NCI-H82 (cell line): ENCODE measurements around the gene PLA2G4A.

ENCODE experiments used
- DNase-seq: peaks from one replicate; lab custom pipeline; 2025; lab: John Stamatoyannopoulos, UW

PLA2G4A gene

DNA sequence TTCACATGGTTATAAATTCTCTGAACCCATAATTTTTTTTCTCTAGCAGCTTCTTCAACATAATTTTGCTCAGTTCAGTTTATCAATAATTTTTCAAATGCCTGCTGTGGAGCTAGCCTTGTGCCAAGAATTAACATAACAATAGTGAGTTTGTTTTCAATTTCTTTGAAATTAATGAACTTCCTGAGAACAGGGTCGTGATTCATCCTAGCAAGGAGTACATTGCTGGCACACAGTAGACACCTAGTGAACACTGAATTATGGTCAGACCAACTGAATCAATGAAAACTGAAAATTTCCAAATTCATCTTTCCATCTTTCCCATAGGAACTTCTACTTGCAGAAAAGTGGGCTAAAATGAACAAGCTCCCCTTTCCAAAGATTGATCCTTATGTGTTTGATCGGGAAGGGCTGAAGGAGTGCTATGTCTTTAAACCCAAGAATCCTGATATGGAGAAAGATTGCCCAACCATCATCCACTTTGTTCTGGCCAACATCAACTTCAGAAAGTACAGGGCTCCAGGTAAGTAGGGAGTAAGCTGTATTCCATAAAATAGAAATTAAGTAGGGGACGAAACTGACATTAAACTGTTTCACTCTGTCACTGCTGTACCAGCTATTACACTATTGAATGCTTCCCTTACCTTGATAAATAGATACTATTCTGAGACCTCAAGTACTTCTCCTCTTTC, 148.7 kb downstream of the PLA2G4A start:
- no peak for DNase-seq

DNA sequence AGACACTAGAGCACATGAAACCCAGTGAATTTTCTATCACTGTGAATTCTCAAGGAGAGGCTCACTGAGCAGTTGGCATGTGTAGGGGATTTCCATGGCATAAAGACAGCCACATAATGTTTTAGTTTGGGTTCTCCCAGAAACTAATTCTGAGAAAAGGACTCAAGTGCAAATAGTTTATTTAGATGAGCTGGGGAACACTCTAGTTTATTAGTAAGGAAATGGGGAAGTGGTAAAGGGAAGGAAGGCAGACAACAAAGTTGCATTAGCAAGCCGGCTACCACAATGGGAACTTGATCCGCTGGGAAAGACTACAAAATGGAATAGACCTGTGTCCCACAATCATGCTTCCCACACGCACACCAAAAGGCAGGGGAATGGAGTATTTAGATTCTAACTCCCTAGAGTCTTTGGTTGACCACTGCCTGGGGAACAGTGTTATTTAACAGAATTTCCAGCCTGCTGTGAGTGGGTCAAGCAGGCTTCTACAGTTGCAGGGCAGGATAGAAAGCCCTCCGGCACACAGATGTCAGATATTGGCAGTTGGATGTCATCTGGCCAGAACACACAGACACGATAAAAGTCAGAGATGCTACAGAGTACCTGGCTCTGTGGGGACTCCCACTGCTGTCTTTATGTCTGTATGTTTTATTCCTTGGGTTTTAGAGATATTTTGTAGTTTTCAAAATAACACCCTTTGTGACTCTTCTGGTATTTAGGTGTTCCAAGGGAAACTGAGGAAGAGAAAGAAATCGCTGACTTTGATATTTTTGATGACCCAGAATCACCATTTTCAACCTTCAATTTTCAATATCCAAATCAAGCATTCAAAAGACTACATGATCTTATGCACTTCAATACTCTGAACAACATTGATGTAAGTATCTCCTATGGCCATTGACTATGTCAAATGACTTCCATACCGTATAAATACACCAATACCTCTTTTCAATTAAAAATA, 150.1 kb downstream of the PLA2G4A start:
- no peak for DNase-seq

DNA sequence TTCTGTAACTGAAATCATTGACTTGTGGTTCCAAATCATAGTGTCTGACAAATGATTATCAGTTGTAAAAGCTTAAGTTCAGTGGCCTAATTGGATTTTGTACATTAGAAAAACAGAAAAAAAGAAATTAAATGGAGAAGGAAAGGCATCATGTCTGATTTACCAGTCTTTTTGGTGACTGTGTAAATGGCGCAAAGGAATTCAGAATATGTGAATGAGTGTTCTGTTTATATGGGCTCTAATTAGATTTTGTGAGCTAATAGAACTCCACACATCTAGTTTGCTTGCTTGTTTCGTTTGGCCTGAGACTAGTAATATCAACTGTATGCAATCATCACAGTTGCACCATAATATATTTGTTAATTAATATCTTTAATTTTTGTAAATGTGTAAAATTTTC, 151.7 kb downstream of the PLA2G4A start:
- DNase-seq, result no peak

DNA sequence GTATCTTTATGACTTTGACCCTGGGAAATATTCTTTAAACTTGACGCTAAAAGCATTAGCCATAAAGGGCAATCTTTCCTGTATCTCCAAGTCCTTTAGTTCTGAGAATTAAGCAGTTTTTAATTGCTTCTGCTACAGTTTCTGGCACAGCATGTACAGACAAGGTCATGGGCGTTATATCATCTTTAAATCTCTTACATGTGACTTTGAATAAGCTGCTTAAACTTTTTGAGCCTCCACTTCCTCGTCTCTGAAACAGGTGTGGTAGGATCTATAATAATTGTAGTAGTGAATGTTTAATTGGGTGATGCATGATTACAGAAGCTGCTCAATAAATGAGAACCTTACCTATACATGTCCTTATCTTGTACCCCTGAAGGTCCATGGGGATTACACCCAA, 153.4 kb downstream of the PLA2G4A start:
- peak; percentile 30 for DNase-seq

DNA sequence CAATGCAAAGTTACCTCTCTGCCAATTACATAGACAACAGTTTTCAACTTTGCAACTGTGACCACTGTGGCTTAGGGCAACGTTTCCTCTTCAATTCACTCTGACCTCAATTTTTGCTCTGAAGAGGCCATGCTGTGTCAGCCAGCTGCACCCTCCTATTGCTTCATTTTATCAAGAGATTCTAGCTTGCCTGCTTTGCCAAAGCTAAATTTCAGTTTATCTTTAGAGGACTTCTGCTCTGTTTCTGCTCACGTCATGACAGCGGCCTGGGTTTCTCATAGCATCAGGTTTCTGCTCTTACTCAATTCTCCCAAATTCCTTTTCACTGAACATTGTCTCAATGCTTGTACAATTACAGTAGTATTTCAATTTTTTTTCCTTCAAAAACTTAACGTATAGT, 154.6 kb downstream of the PLA2G4A start:
- DNase-seq, result no peak

DNA sequence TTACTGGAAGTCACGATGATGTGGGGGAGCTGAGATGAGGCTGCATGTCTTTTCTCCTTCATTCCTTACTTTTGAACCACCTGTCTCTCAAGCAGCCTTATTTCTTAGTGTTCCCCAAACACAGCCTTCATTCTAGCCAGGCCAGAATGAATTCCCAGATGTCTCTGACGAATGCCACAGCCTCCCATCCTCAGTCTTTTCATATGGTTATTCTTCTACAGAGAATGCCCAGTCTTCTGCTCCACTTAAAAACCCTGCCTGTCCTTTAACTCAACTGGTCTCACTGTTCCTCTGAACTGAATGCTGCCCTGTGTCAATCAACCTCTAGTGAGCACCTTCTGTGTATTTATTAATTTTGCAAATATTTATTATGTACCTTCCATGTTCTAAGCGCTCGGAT, 156.2 kb downstream of the PLA2G4A start:
- no peak for DNase-seq

DNA sequence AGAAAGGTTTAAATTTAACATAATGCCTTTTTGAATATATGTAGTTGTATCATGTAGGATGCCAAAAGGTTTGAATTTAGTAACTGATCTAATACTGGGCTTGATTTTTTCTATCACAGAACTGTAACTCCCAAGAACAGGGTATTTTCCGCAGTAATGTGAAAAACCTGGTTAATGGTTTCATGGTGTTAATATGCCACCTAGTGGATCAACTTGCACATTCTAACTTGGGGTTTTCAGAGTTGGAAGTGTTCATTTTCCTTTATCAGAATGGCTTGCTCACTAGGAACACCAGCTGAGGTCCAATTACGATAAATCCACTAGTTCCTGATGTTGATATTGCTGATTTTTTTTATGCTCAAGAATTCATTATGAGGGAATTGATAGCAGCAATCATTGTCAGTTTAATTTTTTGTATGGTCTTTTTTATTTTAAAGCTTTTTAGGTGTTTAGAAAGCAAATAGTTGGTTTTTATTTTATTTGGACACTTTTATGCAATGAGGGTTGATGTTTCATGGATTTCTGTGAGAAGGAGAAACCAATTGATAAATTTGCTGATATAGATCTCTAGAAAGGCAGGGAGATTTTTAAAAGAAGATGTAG, 157.2 kb downstream of the PLA2G4A start:
- DNase-seq, result peak; percentile 83

DNA sequence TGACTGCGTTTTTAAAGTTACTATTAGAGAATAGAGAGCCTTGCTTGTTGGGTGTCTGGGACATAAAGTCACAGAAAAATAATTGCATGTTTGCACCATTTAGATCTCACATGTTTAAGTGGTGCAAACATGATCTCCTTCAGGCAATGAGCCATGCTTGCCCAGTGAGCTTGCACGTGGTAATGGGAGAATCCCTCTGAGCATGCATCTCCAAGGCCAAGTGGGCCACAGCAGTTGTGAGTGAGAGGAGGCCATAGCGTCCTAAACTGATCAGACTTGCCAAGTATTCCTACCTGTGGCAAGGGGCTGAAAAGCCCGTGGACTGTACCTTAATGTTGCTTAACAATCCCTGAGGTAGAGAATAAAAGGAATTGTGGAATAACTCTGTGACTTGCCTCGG, 158.3 kb downstream of the PLA2G4A start:
- no peak for DNase-seq

DNA sequence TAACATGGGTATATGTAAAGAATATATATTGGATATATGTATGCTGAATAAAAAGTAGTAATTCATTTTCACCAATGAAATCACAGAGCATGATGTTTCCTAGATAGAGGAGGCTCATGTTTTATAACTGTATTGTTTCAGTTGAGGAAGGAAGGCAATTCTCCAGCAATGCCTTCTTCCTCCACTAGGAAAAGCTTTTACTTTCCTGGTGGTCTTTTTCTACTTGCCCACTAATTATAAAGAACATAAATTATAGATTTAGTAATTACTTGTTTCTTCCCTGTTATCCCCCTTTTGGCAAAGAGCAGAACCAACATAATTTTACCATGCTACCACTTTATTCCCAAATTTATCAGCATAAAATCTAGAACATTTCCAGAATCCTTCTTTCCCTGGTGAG, 159.0 kb downstream of the PLA2G4A start:
- DNase-seq, result no peak

DNA sequence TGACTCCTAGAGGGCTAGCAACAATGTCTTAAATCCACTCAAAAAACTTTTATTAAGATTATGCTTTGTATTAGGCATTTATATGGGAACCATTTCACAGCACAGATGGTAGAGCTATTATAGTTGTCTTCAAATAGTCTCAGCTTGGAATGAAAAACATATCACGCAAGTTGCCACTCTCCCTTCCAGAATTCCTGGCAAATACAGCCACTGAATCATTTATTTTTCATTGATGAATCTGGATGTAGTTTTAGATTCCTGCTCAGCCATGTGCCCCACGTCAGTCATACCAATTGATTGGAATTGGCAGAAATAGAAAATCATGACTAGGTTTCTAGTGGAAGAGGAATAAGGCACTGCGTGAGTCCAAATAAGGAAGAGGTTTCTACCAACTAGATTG, 165.2 kb downstream of the PLA2G4A start:
- DNase-seq, result no peak

DNA sequence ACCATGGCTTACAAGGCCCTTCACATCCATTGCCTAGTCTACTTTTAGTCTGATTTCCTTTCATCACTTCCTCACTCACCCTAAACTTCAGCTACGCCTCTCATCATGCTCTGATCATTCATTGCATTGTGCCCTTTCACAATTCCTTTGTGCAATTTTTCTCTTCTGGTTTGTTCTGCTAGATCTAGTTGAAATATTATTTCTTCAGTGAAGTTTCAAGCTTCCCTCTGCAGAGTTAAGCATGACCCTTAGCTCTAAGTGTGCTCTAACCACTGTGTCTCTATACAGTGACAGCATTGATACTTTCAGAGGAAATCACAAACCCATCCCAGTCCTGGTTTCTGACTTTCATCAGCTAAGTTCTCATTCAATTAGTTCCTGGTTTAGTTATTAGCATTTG, 166.1 kb downstream of the PLA2G4A start:
- no peak for DNase-seq

DNA sequence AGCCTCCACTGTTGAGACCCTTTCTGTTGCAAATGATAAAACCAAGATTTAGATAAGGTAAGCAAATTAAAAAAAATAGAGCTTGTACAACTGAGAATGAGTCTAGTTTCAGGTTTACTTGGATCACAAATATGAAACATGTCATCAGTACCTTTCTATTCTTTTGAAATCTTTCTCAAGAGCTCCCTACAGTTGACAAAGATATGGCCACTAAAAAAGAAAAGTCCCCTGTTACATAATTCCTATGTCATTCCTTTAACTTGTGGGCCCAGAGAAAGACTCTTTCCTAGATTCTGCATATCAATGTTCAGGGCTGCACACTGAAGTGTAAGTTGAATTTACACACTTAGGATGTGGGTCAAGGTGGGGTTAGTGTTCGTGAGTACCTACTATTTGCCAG, 168.1 kb downstream of the PLA2G4A start:
- no peak for DNase-seq

DNA sequence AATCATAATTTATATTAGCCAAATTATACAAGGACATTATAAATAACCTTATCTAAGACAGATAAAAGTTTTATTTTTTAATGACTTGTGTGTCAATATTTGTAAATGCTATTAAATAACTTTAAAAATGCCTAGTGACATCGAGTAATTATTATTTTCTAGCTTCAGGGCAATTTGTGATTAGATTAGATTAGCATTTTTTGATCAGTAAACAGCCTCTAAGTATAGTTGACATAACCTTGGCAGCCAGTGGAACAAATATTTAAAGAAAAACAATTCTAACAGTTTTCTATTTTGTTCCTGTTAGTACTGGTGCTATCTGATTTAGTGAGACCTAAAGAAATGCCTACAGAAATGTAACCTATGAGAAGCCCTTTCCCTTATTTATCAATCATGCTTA, 169.1 kb downstream of the PLA2G4A start:
- DNase-seq, result no peak

DNA sequence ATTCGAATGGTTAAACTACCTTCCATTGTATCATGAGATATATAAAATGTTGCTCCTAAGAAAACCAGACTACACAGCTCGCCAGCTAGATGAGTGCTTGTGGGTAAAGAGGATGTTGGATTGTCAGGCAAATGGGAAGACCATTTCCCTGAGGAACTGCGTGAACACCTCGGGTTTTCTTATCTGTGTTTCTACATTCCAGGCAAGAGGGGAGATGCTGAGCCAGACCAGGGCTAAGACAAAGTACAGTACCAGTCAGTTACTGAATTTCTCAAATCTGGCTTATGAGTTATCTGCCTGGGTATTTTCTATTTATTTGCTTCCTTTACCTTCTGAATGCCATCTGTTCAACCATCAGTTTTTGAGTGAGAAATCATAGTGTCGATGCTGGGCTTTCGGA, 170.8 kb downstream of the PLA2G4A start:
- no peak for DNase-seq

DNA sequence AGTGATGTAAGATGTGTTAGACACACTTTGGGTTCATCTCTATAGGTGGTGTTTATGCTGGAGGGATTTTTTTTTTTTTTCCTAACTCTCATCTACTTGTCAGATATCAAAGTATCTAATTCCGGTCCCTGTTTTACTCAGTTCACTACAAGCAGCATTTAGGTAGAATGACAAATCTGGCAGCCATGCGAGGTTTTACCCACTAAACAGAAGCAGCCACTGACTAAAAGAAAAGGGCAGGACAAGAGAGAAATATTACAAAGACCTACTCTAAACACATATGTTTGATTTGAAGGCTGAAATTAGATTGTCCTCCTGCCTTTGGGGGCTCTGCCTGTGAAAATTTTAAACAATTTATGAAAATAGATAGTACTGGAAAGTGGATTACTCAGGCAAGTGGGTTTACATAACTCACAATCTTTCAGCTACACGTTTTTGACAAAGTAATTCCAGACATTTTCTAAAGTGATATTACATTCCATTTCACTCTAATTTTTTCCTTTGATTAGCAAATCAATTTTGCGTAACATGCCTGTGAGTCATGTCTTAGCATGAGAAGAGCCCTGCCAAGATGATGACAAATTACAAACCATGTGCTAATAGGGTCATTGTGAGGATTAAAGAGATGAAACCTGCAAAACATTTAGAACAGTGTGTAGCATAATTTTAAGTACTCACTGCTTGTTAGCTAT, 172.6 kb downstream of the PLA2G4A start:
- peak; percentile 13 for DNase-seq

DNA sequence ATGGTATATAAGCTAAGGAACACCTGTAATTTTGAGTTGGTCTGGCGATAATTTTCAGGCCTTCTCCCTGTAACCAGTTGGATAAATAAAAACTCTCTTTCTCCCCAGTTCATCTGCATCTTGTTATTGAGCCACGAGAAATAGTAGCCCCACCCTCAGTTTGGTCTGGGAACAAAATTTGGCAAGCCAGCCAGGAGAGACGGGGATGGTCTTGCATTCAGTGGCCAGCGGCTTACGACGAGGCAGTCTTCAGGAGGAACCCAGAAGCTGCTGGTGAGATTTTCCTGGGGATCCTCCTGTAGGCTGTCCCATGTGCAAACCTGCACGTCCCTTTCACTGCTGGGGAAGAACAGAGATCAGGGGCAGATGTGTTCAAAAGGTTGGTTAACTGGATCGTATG, 174.6 kb downstream of the PLA2G4A start:
- DNase-seq, result no peak

DNA sequence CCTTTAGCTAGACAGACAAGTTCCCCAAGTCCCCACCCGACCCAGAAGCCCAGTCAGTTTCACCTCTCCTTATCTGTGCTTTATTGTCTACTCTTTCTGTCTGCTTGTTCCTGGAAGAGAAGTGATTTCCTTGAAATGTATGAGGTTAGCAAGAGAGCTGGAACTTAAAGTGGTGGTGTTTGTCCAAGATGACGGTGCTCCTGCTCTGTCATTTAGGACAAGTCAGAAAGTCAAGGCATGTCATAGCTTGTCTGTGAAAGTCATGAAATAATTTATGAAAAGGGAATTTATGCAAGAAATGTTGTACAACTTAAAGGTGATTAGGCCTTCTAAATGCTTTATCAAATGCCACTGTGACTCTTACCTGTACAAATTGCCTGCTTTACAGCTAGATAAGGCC, 178.1 kb downstream of the PLA2G4A start:
- DNase-seq, result no peak

DNA sequence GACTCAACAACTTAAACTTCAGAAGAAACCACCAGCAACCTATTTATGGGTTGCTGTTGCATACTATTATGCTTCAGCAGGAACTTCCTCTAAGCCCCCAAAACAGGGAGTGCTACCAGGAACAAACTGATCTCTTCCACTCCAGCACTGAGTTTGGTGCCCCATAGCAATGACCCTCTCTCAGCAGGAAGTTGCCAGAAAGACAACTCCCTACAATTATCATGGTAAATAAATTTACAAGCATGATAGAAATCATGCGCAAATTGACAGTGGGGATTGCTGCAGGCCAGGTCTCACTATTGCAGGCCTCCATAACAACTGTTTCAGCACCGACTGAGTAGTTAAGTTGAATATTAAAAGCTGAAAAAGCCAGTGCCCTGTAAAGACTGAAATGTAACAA, 180.6 kb downstream of the PLA2G4A start:
- DNase-seq, result no peak

DNA sequence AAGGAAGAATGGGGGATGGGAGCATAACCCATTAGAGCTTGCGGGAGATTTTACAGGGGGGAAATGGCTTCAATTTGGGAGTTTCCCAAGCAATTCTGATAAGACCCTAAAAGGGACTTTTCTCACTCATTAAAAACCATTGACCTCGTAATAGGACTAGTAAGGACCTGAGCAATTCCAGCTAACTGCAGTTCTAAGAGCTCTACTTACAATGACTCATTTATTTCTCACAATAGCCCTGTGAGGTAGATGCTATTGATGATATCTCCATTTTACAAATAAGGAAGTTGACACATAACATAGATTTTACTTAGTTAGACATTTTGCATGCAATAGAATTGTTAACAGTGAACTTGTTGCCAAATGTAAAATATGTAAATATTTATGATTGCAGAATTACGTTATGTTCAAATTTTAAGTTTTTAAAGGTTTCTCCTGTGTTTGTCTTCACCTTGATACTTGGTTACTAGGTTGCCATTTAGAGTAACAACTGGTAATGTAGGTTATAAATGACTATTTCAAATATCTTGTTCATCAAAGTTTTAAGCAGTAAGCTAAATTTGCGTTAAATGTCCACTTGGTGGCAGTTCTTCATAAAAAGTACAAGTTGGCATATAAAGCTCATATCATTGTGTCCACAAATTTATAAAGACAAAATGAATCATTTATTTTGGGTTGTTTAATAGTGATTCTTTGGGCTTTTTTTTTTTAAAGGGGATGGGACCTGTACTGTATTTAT, 182.0 kb downstream of the PLA2G4A start:
- no peak for DNase-seq

DNA sequence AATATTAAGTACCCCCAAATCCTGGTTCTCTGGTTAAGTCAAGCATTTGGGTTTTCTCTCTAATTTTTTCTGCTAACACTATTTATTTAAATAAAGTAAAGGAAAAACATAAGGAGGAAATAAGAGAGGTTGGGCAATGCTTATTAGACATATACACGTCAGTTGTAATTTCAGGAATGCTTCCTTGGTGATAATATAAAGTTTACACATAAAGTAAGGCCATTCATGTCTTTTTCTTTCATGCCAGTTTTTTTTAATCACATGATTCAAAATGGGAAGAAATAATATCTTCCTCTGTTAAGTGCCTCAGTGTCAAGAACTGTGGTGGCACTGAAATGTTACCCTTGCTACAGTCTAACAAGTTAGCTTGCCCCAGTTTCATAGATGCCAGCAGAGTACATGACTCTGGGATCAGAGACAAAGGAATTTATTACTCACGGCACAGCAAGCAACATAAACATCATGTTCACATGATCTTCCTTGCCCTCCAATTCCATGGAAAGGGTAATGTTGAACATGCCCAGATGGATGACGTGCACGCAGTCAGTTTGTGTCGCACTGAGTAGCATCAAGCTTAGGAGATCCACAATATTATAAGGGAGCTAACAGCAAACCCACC, 184.9 kb downstream of the PLA2G4A start:
- DNase-seq, result no peak

DNA sequence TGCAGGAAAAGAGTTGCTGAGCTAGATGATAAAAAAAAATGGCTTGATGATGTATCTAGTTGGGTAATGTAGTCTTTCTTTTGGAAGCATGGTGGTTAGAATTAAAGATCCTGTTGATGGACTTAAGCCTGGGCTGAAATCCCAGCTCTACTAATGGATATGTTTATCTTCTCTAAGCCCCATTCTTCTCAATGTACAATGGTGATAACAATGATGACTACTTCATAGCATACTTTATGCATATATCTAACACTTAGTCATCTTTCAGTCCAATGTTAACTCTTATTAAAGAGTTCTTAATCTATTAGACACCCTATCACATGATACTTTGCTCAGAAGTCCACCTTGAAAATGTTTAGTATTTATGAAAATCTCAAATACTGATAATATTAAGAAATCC, 189.5 kb downstream of the PLA2G4A start:
- DNase-seq, result no peak
